PFSK-1 (cell line): ENCODE results near the gene CKAP5.

Experiments
- POLR2AphosphoS5 ChIP-seq: IDR thresholded peaks from 2 replicates; pipeline ENCODE4 v1.6.1; 2012; ENCODE audit warnings: low read depth, mild to moderate bottlenecking, control low read depth, low read length, moderate library complexity
- REST ChIP-seq, 2 experiments: IDR thresholded peaks; 2 replicates each; pipeline versions ENCODE4 v1.6.1 to v1.8.0; 2011 to 2012; ENCODE audit warnings: low read depth in 2 of 2, low read length in 2 of 2, control low read depth in 1 of 2, inconsistent platforms in 1 of 2, mild to moderate bottlenecking in 1 of 2, moderate library complexity in 1 of 2; ENCODE audit not compliant: insufficient read depth in 1 of 2
- SIN3A ChIP-seq: IDR thresholded peaks from 2 replicates; pipeline ENCODE4 v1.6.1; 2012; ENCODE audit warnings: mild to moderate bottlenecking, low read length, moderate library complexity, borderline replicate concordance; ENCODE audit not compliant: insufficient read depth

- TF ChIP-seq POLR2AphosphoS5, result no peak
- TF ChIP-seq REST (IDR thresholded peaks at IDR 0.05; ENCODE audit: insufficient read depth in 1 of 2, low read depth in 2 of 2, low read length in 2 of 2), result no peak
- TF ChIP-seq SIN3A, result no peak
Measured at GRCh38 chr11:46743693-46744339, 102.3 kb downstream of the CKAP5 start.
